NCI-H526 (cell line): ENCODE data around the gene TDG.

Source experiments
- DNase-seq, 2 experiments: peaks; one replicate each; lab custom pipeline; 2025; lab: John Stamatoyannopoulos, UW

Gene TDG

GRCh38 chr12:103965590-103966504 lies at the start of gene TDG:
Gene TDG, plus strand, starts transcription at chr12:103965872. Its CDS starts 166 bp downstream, at chr12:103966038.
- peak; percentile 98 to 99 for DNase-seq

- no peak for DNase-seq
These were observed 47.8 kb upstream of the TDG start for GRCh38 chr12:103917873-103918272.

DNA sequence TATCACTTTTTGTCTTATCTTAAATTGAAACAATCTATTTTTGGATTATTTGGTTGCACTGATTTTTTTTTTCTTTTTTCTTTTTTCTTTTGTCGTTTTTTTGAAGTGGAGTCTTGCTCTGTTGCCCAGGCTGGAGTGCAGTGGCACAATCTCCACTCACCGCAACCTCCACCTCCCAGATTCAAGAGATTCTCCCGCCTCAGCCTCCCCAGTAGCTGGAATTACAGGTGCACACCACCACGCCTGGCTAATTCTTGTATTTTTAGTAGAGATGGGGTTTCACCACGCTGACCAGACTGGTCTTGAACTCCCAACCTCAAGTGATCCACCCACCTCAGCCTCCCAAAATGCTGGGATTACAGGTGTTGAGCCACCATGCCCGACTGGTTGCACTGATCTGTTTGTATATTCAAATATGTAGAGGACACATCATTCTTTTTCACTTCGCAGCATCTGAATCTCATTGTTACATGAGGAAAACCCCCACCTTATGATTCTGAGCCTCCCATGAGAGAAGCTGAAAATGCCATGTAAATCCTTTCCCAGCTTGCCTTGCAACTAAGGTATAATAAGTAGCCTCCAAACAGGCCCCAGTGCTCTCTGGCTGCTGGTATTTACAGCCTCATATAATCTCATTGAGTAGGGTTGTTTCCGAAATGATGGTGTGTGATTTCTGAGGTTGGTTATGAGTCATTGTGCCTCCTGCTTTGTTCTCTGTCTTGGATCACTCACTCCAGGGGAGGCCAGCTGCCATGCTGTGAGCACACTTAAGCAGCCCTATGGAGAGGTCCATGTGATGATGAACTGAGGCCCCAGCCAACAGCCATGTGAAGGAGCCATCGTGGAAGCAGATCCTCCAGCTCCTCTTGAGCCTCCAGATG lies 40.7 kb upstream of the TDG start:
- DNase-seq, result peak; percentile 82 to 86

GRCh38 chr12:103928682-103929045 lies 37.0 kb upstream of the TDG start:
- DNase-seq, result peak; percentile 45 to 68

- peak; percentile 72 to 94 for DNase-seq
These were observed 36.5 kb upstream of the TDG start for GRCh38 chr12:103929046-103929783.

GRCh38 chr12:103929784-103930033 lies 36.0 kb upstream of the TDG start:
- DNase-seq, result peak in 1 of 2 experiments; percentile 96

- DNase-seq, result peak; percentile 100
These were observed 35.5 kb upstream of the TDG start, which contains the start of gene HSP90B1 for GRCh38 chr12:103930034-103930786. Gene HSP90B1, plus strand, starts transcription at chr12:103930410. Its CDS starts 106 bp downstream, at chr12:103930516.

DNA sequence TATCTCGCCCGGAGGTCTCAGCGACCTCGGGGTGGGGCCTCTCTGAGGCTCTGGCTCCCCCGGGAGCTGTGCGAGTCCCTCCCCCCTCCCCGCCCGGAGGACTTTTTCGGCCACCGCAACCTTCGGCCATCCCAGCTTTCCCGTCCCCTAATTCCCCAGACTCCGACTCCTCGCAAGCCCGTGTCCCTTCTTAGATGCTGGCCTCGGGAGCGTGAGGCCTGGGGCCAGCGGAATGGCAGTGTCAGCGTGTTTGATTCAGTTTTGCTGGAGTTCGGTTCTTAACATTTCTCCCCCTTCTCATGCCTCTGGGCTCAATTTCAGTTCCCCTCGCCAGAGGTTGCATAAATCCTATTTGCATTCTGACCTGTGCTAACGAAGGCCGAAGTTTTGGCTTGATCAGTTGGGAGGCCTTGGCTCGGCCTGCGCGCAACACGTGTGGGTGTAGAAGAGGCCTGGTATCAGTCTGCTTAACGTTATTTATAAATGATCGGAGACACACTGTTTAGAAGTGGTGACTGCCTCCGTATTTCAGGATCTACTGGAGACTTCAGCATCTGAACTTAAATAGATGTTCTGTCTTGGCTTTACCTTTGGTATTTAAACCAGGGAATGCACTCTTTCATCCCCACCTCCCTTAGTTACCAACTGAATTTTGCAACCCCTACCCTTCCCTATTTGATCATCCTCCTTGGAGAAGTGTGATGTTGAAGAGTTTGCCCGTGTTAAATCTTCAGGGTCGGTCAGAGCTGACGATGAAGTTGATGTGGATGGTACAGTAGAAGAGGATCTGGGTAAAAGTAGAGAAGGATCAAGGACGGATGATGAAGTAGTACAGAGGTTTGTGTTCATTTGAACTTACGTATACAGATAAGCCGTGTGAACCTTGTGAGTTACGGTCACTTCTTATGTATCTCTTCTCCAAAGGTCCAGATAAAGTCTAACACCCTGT lies 34.6 kb upstream of the TDG start:
- peak in 1 of 2 experiments; percentile 34 for DNase-seq

DNA sequence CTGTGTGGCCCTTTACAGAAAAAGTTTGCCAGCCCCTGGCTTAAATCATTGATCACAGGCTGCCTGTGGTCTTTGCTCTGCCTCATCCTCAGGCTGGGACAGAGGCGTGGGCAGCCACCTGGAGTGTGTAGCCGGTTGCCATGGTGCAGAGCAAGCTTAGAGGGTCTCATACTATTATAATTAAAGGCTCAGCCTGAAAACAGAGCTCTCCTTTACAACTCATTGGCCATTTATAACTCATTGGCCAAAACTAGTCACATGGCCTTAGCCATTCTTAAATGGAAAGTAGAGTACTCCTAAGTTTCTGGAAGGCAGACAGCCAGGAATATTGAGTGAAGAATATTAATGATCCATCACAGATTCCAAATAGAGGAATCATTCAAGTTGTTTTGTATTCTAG lies 32.4 kb upstream of the TDG start:
- DNase-seq, result no peak

- no peak for DNase-seq
These were observed 29.0 kb upstream of the TDG start for GRCh38 chr12:103936679-103937078.

GRCh38 chr12:103944964-103945363 lies 20.7 kb upstream of the TDG start:
- DNase-seq, result no peak

- DNase-seq, result no peak
These were observed 17.7 kb upstream of the TDG start for GRCh38 chr12:103947871-103948555.

GRCh38 chr12:103948746-103949406 lies 16.8 kb upstream of the TDG start:
- no peak for DNase-seq

DNA sequence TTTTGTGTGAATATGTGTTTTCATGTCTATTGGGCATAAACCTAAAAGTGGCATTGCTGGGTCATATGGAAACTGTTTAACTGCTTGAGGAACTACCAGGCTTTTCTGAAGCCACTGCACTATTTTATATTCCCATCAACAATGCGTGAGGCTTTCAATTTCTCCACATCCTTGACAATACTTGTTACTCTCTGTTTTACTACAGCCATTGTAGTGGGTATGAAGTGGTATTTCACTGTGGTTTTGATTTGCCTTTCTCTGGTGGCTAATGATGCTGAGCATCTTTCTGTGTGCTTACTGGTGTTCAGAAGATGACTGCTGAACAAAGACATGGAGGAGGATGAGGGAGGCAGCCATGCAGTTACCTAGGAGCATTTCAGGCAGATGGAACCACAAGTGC lies 13.2 kb upstream of the TDG start:
- no peak for DNase-seq

DNA sequence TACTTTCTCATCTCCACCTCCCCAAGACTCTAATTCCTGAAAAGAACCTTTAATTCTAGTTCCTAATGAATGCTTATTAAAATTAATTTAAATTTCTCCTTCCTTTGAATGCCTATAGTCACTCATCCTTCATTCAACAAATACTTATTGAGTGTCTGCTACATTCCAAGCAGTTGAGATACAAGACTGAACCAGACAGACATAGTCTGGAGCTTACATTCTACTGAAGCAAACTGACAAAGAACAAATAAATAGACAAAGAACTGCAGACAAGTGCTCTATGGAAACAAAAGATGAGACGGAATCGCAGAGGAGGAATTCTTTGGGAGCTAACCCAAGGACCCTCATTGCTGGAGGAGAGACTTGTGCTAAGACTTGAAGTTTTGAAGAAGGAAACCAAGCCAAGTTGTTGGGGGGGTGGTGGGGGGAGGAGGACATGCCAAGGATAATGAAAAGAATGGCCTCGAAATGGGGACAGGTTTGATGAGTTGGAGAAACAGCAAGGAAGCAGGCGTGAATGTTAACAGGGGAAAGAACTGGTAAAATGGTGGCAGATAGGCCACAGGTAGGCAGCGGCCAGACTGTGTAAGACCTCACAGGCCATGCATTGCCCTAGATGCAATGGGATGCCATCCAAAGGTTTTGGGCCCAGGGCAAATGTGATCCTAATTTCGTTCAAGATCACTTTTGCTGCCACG lies 9.7 kb upstream of the TDG start:
- DNase-seq, result no peak

DNA sequence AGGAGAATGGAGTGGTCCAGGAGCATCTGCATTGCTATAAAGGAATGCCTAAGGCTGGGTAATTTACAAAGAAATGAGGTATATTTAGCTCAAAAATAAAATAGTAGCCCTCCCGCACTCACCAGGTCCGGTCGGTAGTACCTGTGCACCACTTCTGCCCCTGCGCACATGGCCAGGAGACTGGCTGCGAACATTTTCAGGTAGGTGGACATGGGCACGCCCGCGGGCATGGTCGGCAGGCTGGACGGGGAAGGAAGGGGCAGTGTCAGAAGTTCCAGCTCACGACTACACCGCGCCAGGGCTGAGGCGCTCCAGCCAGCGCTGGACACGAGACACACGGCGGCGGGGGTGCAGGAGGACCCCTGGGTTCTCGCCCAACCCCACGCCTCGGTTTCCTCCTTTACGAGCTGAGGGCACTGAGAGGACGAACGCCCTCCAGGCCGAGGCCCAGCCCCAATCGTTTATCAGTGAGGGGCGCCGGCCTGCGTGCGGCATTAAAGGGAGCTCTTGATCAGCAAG lies 9.1 kb upstream of the TDG start:
- no peak for DNase-seq

DNA sequence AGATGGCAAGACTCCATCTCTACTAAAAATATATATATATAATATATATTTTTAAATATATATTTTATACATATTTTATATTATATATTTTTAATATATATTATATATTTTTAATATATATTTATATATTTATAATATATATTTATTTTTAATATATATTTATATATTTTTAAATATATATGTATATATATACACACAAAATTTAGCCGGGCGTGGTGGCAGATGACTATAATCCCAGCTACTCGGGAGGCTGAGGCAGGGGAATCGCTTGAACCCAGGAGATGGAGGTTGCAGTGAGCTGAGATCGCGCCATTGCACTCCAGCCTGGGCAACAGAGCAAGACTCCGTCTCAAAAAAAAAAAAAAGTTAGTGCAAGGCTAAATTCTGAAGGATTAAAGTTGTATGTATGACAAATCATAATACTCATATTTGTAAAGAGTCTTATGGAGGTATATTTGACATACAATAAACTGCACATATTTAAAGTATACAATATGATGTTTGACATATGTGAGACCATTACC lies 7.7 kb upstream of the TDG start:
- DNase-seq, result no peak

DNA sequence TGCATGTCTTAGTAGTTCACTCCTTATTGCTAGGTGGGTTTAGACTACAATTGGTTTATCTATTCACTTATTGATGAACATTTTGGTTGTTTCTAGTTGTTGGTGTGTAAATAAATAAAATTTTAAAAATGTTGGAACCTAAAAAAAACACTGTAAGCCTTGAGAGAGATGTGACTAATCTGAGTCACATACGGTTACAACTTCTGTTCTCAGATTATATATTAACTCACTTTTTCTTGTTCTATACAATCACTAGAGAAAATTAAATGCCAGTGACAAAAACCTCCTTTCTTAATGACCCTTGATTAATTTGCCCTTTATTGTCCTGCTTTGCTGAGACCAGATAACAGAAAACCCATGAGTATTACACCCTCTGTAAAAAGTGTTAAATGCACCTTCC lies 7.1 kb upstream of the TDG start:
- no peak for DNase-seq
